H1 (cell line): ENCODE results near the gene TMEM178B. TPM values are rescaled to one million over a fixed set of nuclear protein-coding genes. Genes with fewer than 3 reads are reported as not detected.

Experiments
- CTCF ChIA-PET: fragments of 300-600 bp; sonication (Branson Sonifier 250); formaldehyde crosslinking; loops from one replicate; lab custom pipeline; 2021; ENCODE audit not compliant: partially characterized antibody; lab: Charles Lee
- POLR2A ChIA-PET: fragments of 300-600 bp; sonication (Branson Sonifier 250); formaldehyde crosslinking; loops from one replicate; lab custom pipeline; 2021; ENCODE audit warnings: inconsistent platforms; ENCODE audit not compliant: partially characterized antibody; lab: Charles Lee
- DNase-seq, 2 experiments: peaks; one replicate each; pipeline versions ENCODE4 v3.0.0 to v3.0.0-alpha.2; 2010 to 2022; ENCODE audit warnings: low spot score in 2 of 2, low read depth in 1 of 2, mixed read lengths in 1 of 2
- FAIRE-seq: peaks from 2 replicates; lab custom pipeline; 2011; peaks lifted over from hg19 to GRCh38; lab: Jason Lieb, UNC
- H2AFZ ChIP-seq: 2 replicates; pipeline ENCODE4 v1.8.1; 2012; ENCODE audit warnings: low read length, inconsistent platforms
- H2AK5ac ChIP-seq: 2 replicates; pipeline ENCODE4 v1.6.1; 2013; ENCODE audit warnings: low read depth, low read length
- H2BK120ac ChIP-seq: replicated peaks from 2 replicates; pipeline ENCODE3; 2013; ENCODE audit warnings: low read depth, low read length, inconsistent platforms
- H2BK12ac ChIP-seq: 2 replicates; pipeline ENCODE4 v1.6.1; 2013; ENCODE audit warnings: low read depth, low read length
- H2BK15ac ChIP-seq: 2 replicates; pipeline ENCODE4 v1.6.1; 2013; ENCODE audit warnings: low read length
- H2BK20ac ChIP-seq: 2 replicates; pipeline ENCODE4 v1.6.1; 2013; ENCODE audit warnings: low read length
- H2BK5ac ChIP-seq: 2 replicates; pipeline ENCODE4 v1.6.1; 2013; ENCODE audit warnings: low read depth, low read length
- H3K14ac ChIP-seq: 2 replicates; pipeline ENCODE4 v1.6.1; 2013; ENCODE audit warnings: inconsistent platforms; ENCODE audit not compliant: insufficient read length
- H3K18ac ChIP-seq: 2 replicates; pipeline ENCODE4 v1.6.1; 2013; ENCODE audit warnings: low read length; ENCODE audit errors: extremely low read depth
- H3K23ac ChIP-seq: 2 replicates; pipeline ENCODE4 v1.6.1; 2013; ENCODE audit warnings: inconsistent platforms; ENCODE audit not compliant: insufficient read length
- H3K23me2 ChIP-seq: 2 replicates; pipeline ENCODE4 v1.6.1; 2013; ENCODE audit warnings: low read depth, low read length
- H3K27ac ChIP-seq: 2 replicates; pipeline ENCODE4 v1.6.1; 2011; ENCODE audit warnings: low read depth, low read length, inconsistent platforms
- H3K27me3 ChIP-seq, 4 experiments: replicated peaks in 1 of 4; 1 replicate in 1 of 4; 2 replicates in 3 of 4; pipeline versions ENCODE4 v1.6.1 to v1.8.1; 2011 to 2013; ENCODE audit warnings: low read length in 3 of 4, mild to moderate bottlenecking in 3 of 4, inconsistent platforms in 2 of 4, mixed read lengths in 2 of 4, moderate library complexity in 1 of 4; ENCODE audit not compliant: control insufficient read depth in 3 of 4, insufficient read depth in 3 of 4; ENCODE audit errors: extremely low read depth in 1 of 4
- H3K36me3 ChIP-seq, 4 experiments: 2 replicates each; pipeline versions ENCODE4 v1.6.1 to v1.8.1; 2011 to 2013; ENCODE audit warnings: mild to moderate bottlenecking in 4 of 4, low read length in 3 of 4, moderate library complexity in 2 of 4, control low read depth in 1 of 4, inconsistent platforms in 1 of 4; ENCODE audit not compliant: insufficient read depth in 4 of 4, control insufficient read depth in 2 of 4
- H3K4ac ChIP-seq: replicated peaks from 2 replicates; pipeline ENCODE3; 2013; ENCODE audit warnings: low read length, low read depth, mixed read lengths, inconsistent platforms; ENCODE audit not compliant: insufficient read length
- H3K4me1 ChIP-seq, 4 experiments: replicated peaks in 1 of 4; 1 replicate in 1 of 4; 2 replicates in 3 of 4; pipeline versions ENCODE4 v1.6.1 to v1.8.1; 2011 to 2013; ENCODE audit warnings: low read length in 3 of 4, inconsistent platforms in 2 of 4, mixed read lengths in 1 of 4; ENCODE audit not compliant: insufficient read depth in 4 of 4, control insufficient read depth in 3 of 4
- H3K4me2 ChIP-seq, 2 experiments: 2 replicates each; pipeline versions ENCODE4 v1.6.1 to v1.8.1; 2011 to 2013; ENCODE audit warnings: low read depth in 2 of 2, low read length in 2 of 2, control low read depth in 1 of 2, inconsistent platforms in 1 of 2, mild to moderate bottlenecking in 1 of 2; ENCODE audit not compliant: insufficient read depth in 1 of 2
- H3K4me3 ChIP-seq, 4 experiments: fragments of 200-600, 300-600 bp in 1 of 4; sonication (generic), shearing (Covaris generic), sonication (Bioruptor Twin) in 1 of 4; 2 replicates each; pipeline versions ENCODE4 v1.5.1 to v1.8.1; 2011 to 2016; ENCODE audit warnings: low read length in 4 of 4, low read depth in 3 of 4, control low read depth in 2 of 4, inconsistent platforms in 2 of 4, mild to moderate bottlenecking in 2 of 4, mixed read lengths in 1 of 4, moderate library complexity in 1 of 4; ENCODE audit not compliant: insufficient read depth in 2 of 4; ENCODE audit errors: extremely low read depth in 1 of 4
- H3K56ac ChIP-seq: replicated peaks from 2 replicates; pipeline ENCODE3; 2013; ENCODE audit warnings: low read depth, mild to moderate bottlenecking, mixed read lengths, low read length, inconsistent platforms; ENCODE audit not compliant: insufficient read length
- H3K79me1 ChIP-seq: 2 replicates; pipeline ENCODE4 v1.6.1; 2013; ENCODE audit warnings: low read depth, low read length, control low read depth
- H3K79me2 ChIP-seq, 2 experiments: 2 replicates each; pipeline versions ENCODE4 v1.6.1 to v1.8.1; 2012 to 2013; ENCODE audit warnings: low read length in 2 of 2, mild to moderate bottlenecking in 2 of 2, inconsistent platforms in 1 of 2; ENCODE audit not compliant: insufficient read depth in 2 of 2, control insufficient read depth in 1 of 2
- H3K9ac ChIP-seq, 4 experiments: replicated peaks in 1 of 4; 1 replicate in 1 of 4; 2 replicates in 3 of 4; pipeline versions ENCODE4 v1.6.1 to v1.8.1; 2011 to 2013; ENCODE audit warnings: low read depth in 3 of 4, low read length in 3 of 4, control low read depth in 2 of 4, mild to moderate bottlenecking in 2 of 4, moderate library complexity in 2 of 4, inconsistent platforms in 1 of 4; ENCODE audit errors: extremely low read depth in 1 of 4
- H3K9me3 ChIP-seq, 2 experiments: 2 replicates each; pipeline versions ENCODE4 v1.6.1 to v1.8.1; 2012 to 2013; ENCODE audit warnings: mild to moderate bottlenecking in 2 of 2, moderate library complexity in 2 of 2, control low read depth in 1 of 2, inconsistent platforms in 1 of 2, low read depth in 1 of 2, low read length in 1 of 2, mixed read lengths in 1 of 2; ENCODE audit not compliant: insufficient read depth in 2 of 2
- H4K20me1 ChIP-seq, 2 experiments: replicated peaks in 1 of 2; 2 replicates each; pipeline versions ENCODE3 to v1.8.1; 2011 to 2013; ENCODE audit warnings: inconsistent platforms in 2 of 2, low read length in 2 of 2, mild to moderate bottlenecking in 1 of 2; ENCODE audit not compliant: insufficient read depth in 2 of 2, control insufficient read depth in 1 of 2
- H4K5ac ChIP-seq: 2 replicates; pipeline ENCODE4 v1.6.1; 2013; ENCODE audit warnings: low read length, low read depth, mixed read lengths, inconsistent platforms; ENCODE audit not compliant: insufficient read length
- H4K8ac ChIP-seq: 2 replicates; pipeline ENCODE4 v1.8.0; 2013; ENCODE audit warnings: mild to moderate bottlenecking, moderate library complexity, low read length, inconsistent platforms; ENCODE audit not compliant: insufficient read depth; ENCODE audit errors: extremely low read depth
- H4K91ac ChIP-seq: replicated peaks from 2 replicates; pipeline ENCODE3; 2013; ENCODE audit warnings: low read length, mixed read lengths, inconsistent platforms; ENCODE audit not compliant: insufficient read length
- CTCF ChIP-seq, 3 experiments: IDR thresholded peaks; 1 replicate in 2 of 3; 2 replicates in 1 of 3; pipeline versions ENCODE4 v1.5.1 to v1.6.1; 2011; ENCODE audit warnings: low read length in 3 of 3, mild to moderate bottlenecking in 3 of 3, inconsistent platforms in 2 of 3, low read depth in 1 of 3, moderate library complexity in 1 of 3; ENCODE audit not compliant: insufficient read depth in 1 of 3; ENCODE audit errors: control extremely low read depth in 1 of 3
- EP300 ChIP-seq, 2 experiments: IDR thresholded peaks; 1 replicate in 1 of 2; 2 replicates in 1 of 2; pipeline ENCODE4 v1.6.1; 2011 to 2012; ENCODE audit warnings: low read depth in 2 of 2, low read length in 2 of 2, mild to moderate bottlenecking in 2 of 2, borderline replicate concordance in 1 of 2, inconsistent platforms in 1 of 2, moderate library complexity in 1 of 2
- SRF ChIP-seq: IDR thresholded peaks from 2 replicates; pipeline ENCODE4 v1.6.1; 2011; ENCODE audit warnings: mild to moderate bottlenecking, low read depth, low read length, moderate library complexity
- WGBS, 2 experiments: shearing (Covaris generic) in 1 of 2; methylation state at CpG; one replicate each; pipeline versions ENCODE4 v1.1.6 to v1.1.7; 2013 to 2015; ENCODE audit warnings: low lambda C conversion rate in 2 of 2, mixed read lengths in 2 of 2, inconsistent platforms in 1 of 2, low coverage in 1 of 2, missing lambda C conversion rate in 1 of 2; ENCODE audit not compliant: insufficient replicate concordance in 2 of 2, insufficient coverage in 1 of 2, insufficient read length in 1 of 2; ENCODE audit errors: extremely low coverage in 1 of 2, missing lambda C conversion rate in 1 of 2; 5-methylcytosine and 5-hydroxymethylcytosine counted together
- polyA plus RNA-seq, 7 experiments: library from polyadenylated mRNA; depleted of rRNA in 3 of 7; stranded (reverse) in 5 of 7; unstranded in 2 of 7; fragments of >200 nt in 5 of 7; fragments of 200-250 nt in 2 of 7; gene quantifications; 1 replicate in 5 of 7; 2 replicates in 1 of 7; 4 replicates in 1 of 7; pipeline versions ENCODE4 v1.2.1 to v1.2.3, GENCODE V29; 2011 to 2013; ENCODE audit warnings: missing spikeins in 2 of 7, mixed read lengths in 2 of 7
- total RNA-seq: library from RNA; stranded (reverse); fragmentation: NEBNext Ultra II Directional; extraction: Animal tissue kit (Norgen Biotek cat#: 25700); gene quantifications from 2 replicates; pipeline ENCODE4 v1.2.1, GENCODE V29; 2021

TMEM178B gene
- total and polyA plus RNA-seq, 2 of the 8 experiments (the other 6 are each of a cell fraction or from before 2014, with no cell fraction given) = 5.3 to 18.1 TPM

- no peaks in the 10 kb centered on the region for H3K79me1 ChIP-seq
- H2AFZ ChIP-seq = no peak overlapping the region
- H3K9me3 ChIP-seq = no peaks in the 10 kb centered on the region
- WGBS, 2 experiments = 45% methylated on average over 2 of the region's 2 CpGs; no CpG with 5 or more reads in 1 of the 2 experiments
- no peak overlapping the region for H4K8ac ChIP-seq
- no peak overlapping the region for H3K4ac ChIP-seq
- H3K79me2 ChIP-seq = no peaks in the 10 kb centered on the region
- H3K4me1 ChIP-seq = peaks cover 0 to 11% (median 4%) of the 10 kb centered on the region in 4 experiments; a peak in 5 of 7 replicates
- ChIA-PET POLR2A (interaction anchor here (0.7 to 1.4 kb wide), 6 partner anchors 8 to 159 kb away, joined by 3 read pairs; no protein-coding TSS in a partner anchor), CTCF (interaction anchor here (0.7 to 2.6 kb wide), 8 partner anchors 43 to 848 kb away, joined by 3 to 8 read pairs (median 3); no protein-coding TSS in a partner anchor)
- H2BK20ac ChIP-seq = no peak overlapping the region
- no peaks in the 10 kb centered on the region for H3K27me3 ChIP-seq
- H3K4me2 ChIP-seq = 0 out of 4 replicates have a peak overlapping the region, but pooled peaks of 1 of the 2 experiments have one; percentile 12
- no peaks in the 10 kb centered on the region for H3K36me3 ChIP-seq
- no peak overlapping the region for H2AK5ac ChIP-seq
- no peak overlapping the region for H3K14ac ChIP-seq
- H3K27ac ChIP-seq = no peak overlapping the region
- no peak overlapping the region for H3K56ac ChIP-seq
- no peak for TF ChIP-seq EP300 (IDR thresholded peaks at IDR 0.05; ENCODE audit: borderline replicate concordance in 1 of 2, low read depth in 2 of 2, low read length in 2 of 2)
- TF ChIP-seq CTCF (IDR thresholded peaks at IDR 0.05; ENCODE audit: control extremely low read depth in 1 of 3, insufficient read depth in 1 of 3, low read depth in 1 of 3, low read length in 3 of 3) = no peak
- TF ChIP-seq SRF = peak; percentile 78; the same call in 1 of the 2 replicates
- H4K91ac ChIP-seq = no peak overlapping the region
- H3K18ac ChIP-seq = no peak overlapping the region
- no peak overlapping the region for H2BK5ac ChIP-seq
- H3K9ac ChIP-seq = no peak overlapping the region
- H4K20me1 ChIP-seq = no peaks in the 10 kb centered on the region
- peak; percentile 71 for FAIRE-seq
- no peak overlapping the region for H4K5ac ChIP-seq
- no peak overlapping the region for H3K4me3 ChIP-seq
- no peak overlapping the region for H3K23ac ChIP-seq
- H3K23me2 ChIP-seq = no peaks in the 10 kb centered on the region; the same call in 1 of the 2 replicates
- no peak overlapping the region for H2BK120ac ChIP-seq
- 0 out of 2 replicates have a peak overlapping the region, but pooled peaks have one; percentile 6 for H2BK12ac ChIP-seq
- no peak overlapping the region for H2BK15ac ChIP-seq
- DNase-seq = no peak
Observed at GRCh38 chr7:141490474-141490873, 416.6 kb downstream of the TMEM178B start.
